HG02973 (cell line): ENCODE data around the gene DLX2.
"Not testable (repeated sequence)": the region's sequence is repeated elsewhere in the genome, so short reads cannot be mapped to it uniquely, and the experiment has no call there.

Experiments
- ATAC-seq: cut with Tn5 transposase; IDR thresholded peaks from one replicate; pipeline ENCODE4 v1.9.1; 2021; ENCODE audit warnings: moderate library complexity; ENCODE audit not compliant: unreplicated experiment

The DLX2 gene

GRCh38 chr2:172102391-172103359 is at the start of gene DLX2:
DLX2 (minus strand) TSS chr2:172102900; CDS start chr2:172102538, 362 bp downstream.
- ATAC-seq: peak; percentile 58

- no peak for ATAC-seq
These were observed 45.4 kb upstream of the DLX2 start for GRCh38 chr2:172147944-172148650.

- no peak for ATAC-seq
These were observed 41.1 kb upstream of the DLX2 start for GRCh38 chr2:172143817-172144216.

GRCh38 chr2:172138727-172139126 is 36.0 kb upstream of the DLX2 start:
- not testable (repeated sequence) for ATAC-seq

GRCh38 chr2:172137943-172138342 is 35.2 kb upstream of the DLX2 start:
- no peak for ATAC-seq

GRCh38 chr2:172137109-172137508 is 34.4 kb upstream of the DLX2 start:
- ATAC-seq: no peak

GRCh38 chr2:172135446-172135845 is 32.7 kb upstream of the DLX2 start:
- no peak for ATAC-seq

GRCh38 chr2:172134270-172134669 is 31.6 kb upstream of the DLX2 start:
- ATAC-seq: no peak

- ATAC-seq: no peak
These were observed 29.2 kb upstream of the DLX2 start for GRCh38 chr2:172131713-172132555.

GRCh38 chr2:172129404-172129803 is 26.7 kb upstream of the DLX2 start:
- ATAC-seq: no peak

GRCh38 chr2:172128484-172128883 is 25.8 kb upstream of the DLX2 start:
- no peak for ATAC-seq

GRCh38 chr2:172120118-172120517 is 17.4 kb upstream of the DLX2 start:
- no peak for ATAC-seq

GRCh38 chr2:172119089-172119488 is 16.4 kb upstream of the DLX2 start:
- no peak for ATAC-seq

GRCh38 chr2:172116107-172116506 is 13.4 kb upstream of the DLX2 start:
- no peak for ATAC-seq

- no peak for ATAC-seq
These were observed 11.9 kb upstream of the DLX2 start for GRCh38 chr2:172114579-172114978.

- ATAC-seq: not testable (repeated sequence)
These were observed 11.5 kb upstream of the DLX2 start for GRCh38 chr2:172114176-172114575.

- ATAC-seq: no peak
These were observed 10.9 kb upstream of the DLX2 start for GRCh38 chr2:172113617-172114016.

GRCh38 chr2:172109988-172110811 is 7.5 kb upstream of the DLX2 start:
- ATAC-seq: no peak

GRCh38 chr2:172109256-172109987 is 6.7 kb upstream of the DLX2 start:
- ATAC-seq: no peak

- no peak for ATAC-seq
These were observed 5.9 kb upstream of the DLX2 start for GRCh38 chr2:172108587-172108930.
